Mucosa of descending colon (tissue), 3 donors: ENCODE data around the gene NELL1. TPM values are rescaled to one million over a fixed set of nuclear protein-coding genes. Genes with fewer than 3 reads are reported as not detected.

Experiments
- ATAC-seq: fragments of 200-7000 bp; cut with Tn5 transposase; one replicate; pipeline ENCODE4 v1.9.1; 2020; ENCODE audit warnings: mild to moderate bottlenecking, moderate library complexity
- DNase-seq, 3 donors: peaks; one replicate each; pipeline ENCODE4 v3.0.0-alpha.2; 2020
- H3K36me3 ChIP-seq: fragments of 200-600 bp; one replicate; pipeline ENCODE4 v1.8.0; 2021; ENCODE audit warnings: low read depth, mild to moderate bottlenecking
- H3K4me1 ChIP-seq: fragments of 200-600 bp; one replicate; pipeline ENCODE4 v1.8.0; 2021; ENCODE audit warnings: low read depth, mild to moderate bottlenecking
- H3K4me3 ChIP-seq: fragments of 200-600 bp; one replicate; pipeline ENCODE4 v1.8.0; 2021; ENCODE audit warnings: mild to moderate bottlenecking
- H3K9me3 ChIP-seq: fragments of 200-600 bp; one replicate; pipeline ENCODE4 v1.8.0; 2021; ENCODE audit warnings: mild to moderate bottlenecking
- CTCF ChIP-seq: fragments of 200-600 bp; IDR thresholded peaks from one replicate; pipeline ENCODE4 v1.8.0; 2022; ENCODE audit warnings: antibody characterized with exemption, mild to moderate bottlenecking
- intact Hi-C, 2 donors: fragments of 100-400 bp; cut with DNase I in 1 of 2; cut with micrococcal nuclease in 1 of 2; formaldehyde crosslinking; loops; one replicate each; pipeline versions ENCODE4 v1.11.0 to v1.11.1; 2022; cut with DNase I, micrococcal nuclease
- total RNA-seq, 3 donors: library from RNA; stranded (reverse); fragmentation: NEBNext Ultra II Directional in 2 of 3; extraction: Animal tissue kit (Norgen Biotek cat#: 25700) in 2 of 3; gene quantifications; one replicate each; pipeline versions ENCODE4 v1.2.1 to v1.2.4, GENCODE V29; 2021 to 2023
- donor health status: DM: no; HTN: no; CAD: no; lungs with moderate emphysema.
- donor health status: DM: no; HTN: no; CAD: no.
- donor health status: DM: no; HTN: yes; CAD: no.

The NELL1 gene
- total RNA-seq, 3 donors from 2014 or later, result 0.20 to 0.73 (median 0.31) TPM

- Histone ChIP-seq H3K4me1 (no peaks in the 10 kb centered on the region), H3K36me3 (no peaks in the 10 kb centered on the region), H3K4me3 (no peak overlapping the region), H3K9me3 (peaks cover 19% of the 10 kb centered on the region)
- no peak for DNase-seq
- no peak for TF ChIP-seq CTCF
- intact Hi-C loops, result no loop called here
- no peak for ATAC-seq
Observed at GRCh38 chr11:20790622-20791021, 121.2 kb downstream of the NELL1 start.

- no peak for ATAC-seq
- Histone ChIP-seq H3K9me3 (peaks cover 16% of the 10 kb centered on the region), H3K4me1 (no peaks in the 10 kb centered on the region), H3K4me3 (no peak overlapping the region), H3K36me3 (no peaks in the 10 kb centered on the region)
- TF ChIP-seq CTCF, result no peak
- DNase-seq, result no peak
- intact Hi-C loops, result no loop called here
Observed at GRCh38 chr11:20795005-20795404, 125.6 kb downstream of the NELL1 start.

GRCh38 chr11:20808328-20808727 is 138.9 kb downstream of the NELL1 start:
- DNase-seq (no peak), ATAC-seq (no peak)
- intact Hi-C loops, result no loop called here
- no peak for TF ChIP-seq CTCF
- no peaks in the 10 kb centered on the region for H3K4me1 ChIP-seq
- no peak overlapping the region for H3K4me3 ChIP-seq
- peaks cover 43% of the 10 kb centered on the region for H3K9me3 ChIP-seq
- H3K36me3 ChIP-seq, result no peaks in the 10 kb centered on the region

- H3K9me3 ChIP-seq, result peaks cover 16% of the 10 kb centered on the region
- no peak overlapping the region for H3K4me3 ChIP-seq
- DNase-seq (no peak), ATAC-seq (no peak)
- no peak for TF ChIP-seq CTCF
- no peaks in the 10 kb centered on the region for H3K4me1 ChIP-seq
- intact Hi-C loops, result no loop called here
- no peaks in the 10 kb centered on the region for H3K36me3 ChIP-seq
Observed at GRCh38 chr11:20821046-20821445, 151.7 kb downstream of the NELL1 start.

GRCh38 chr11:20821470-20821869 is 152.1 kb downstream of the NELL1 start:
- H3K36me3 ChIP-seq, result no peaks in the 10 kb centered on the region
- H3K4me1 ChIP-seq, result no peaks in the 10 kb centered on the region
- intact Hi-C loops, result no loop called here
- H3K4me3 ChIP-seq, result no peak overlapping the region
- no peak for DNase-seq
- no peak for ATAC-seq
- TF ChIP-seq CTCF, result no peak
- peaks cover 16% of the 10 kb centered on the region for H3K9me3 ChIP-seq

- Histone ChIP-seq H3K9me3 (peaks cover 28% of the 10 kb centered on the region), H3K4me3 (no peak overlapping the region), H3K36me3 (no peaks in the 10 kb centered on the region), H3K4me1 (no peaks in the 10 kb centered on the region)
- ATAC-seq (no peak), DNase-seq (no peak)
- intact Hi-C loops, result no loop called here
- TF ChIP-seq CTCF, result no peak
Observed at GRCh38 chr11:20824773-20825172, 155.4 kb downstream of the NELL1 start.
